Suprapubic skin (tissue), 4 donors: ENCODE data around the gene PLCD1. TPM values are rescaled to one million over a fixed set of nuclear protein-coding genes. Genes with fewer than 3 reads are reported as not detected.
"Not testable (repeated sequence)": the region's sequence is repeated elsewhere in the genome, so short reads cannot be mapped to it uniquely, and the experiment has no call there.

Source experiments
- DNase-seq, 2 donors: peaks; one replicate each; pipeline ENCODE4 v3.0.0-alpha.2; 2019; ENCODE audit warnings: low spot score in 2 of 2
- H3K27ac ChIP-seq: fragments of 200-600 bp; sonication (generic); one replicate; pipeline ENCODE4 v1.5.1; 2019
- H3K27me3 ChIP-seq: fragments of 200-600 bp; sonication (generic); one replicate; pipeline ENCODE4 v1.5.1; 2019
- H3K36me3 ChIP-seq: fragments of 200-600 bp; sonication (generic); one replicate; pipeline ENCODE4 v1.5.1; 2019
- H3K4me1 ChIP-seq: fragments of 200-600 bp; sonication (generic); one replicate; pipeline ENCODE4 v1.5.1; 2019
- H3K4me3 ChIP-seq: fragments of 200-600 bp; sonication (generic); one replicate; pipeline ENCODE4 v1.5.1; 2019; ENCODE audit warnings: mild to moderate bottlenecking
- H3K9me3 ChIP-seq: fragments of 200-600 bp; sonication (generic); one replicate; pipeline ENCODE4 v1.5.1; 2019
- EP300 ChIP-seq: sonication (generic); formaldehyde crosslinking; IDR thresholded peaks from one replicate; pipeline ENCODE4 v1.6.1; 2017; ENCODE audit warnings: antibody characterized with exemption
- POLR2A ChIP-seq, 2 donors: fragments of 450-650 bp; IDR thresholded peaks; one replicate each; pipeline ENCODE4 v1.6.1; 2017; ENCODE audit warnings: antibody characterized with exemption in 2 of 2, mild to moderate bottlenecking in 2 of 2, moderate library complexity in 2 of 2
- POLR2AphosphoS5 ChIP-seq, 3 donors: sonication (generic); formaldehyde crosslinking; IDR thresholded peaks; one replicate each; pipeline ENCODE4 v1.6.1; 2017; ENCODE audit warnings: antibody characterized with exemption in 3 of 3
- WGBS: methylation state at CpG from one replicate; pipeline ENCODE4 v1.1.5; 2018; 5-methylcytosine and 5-hydroxymethylcytosine counted together
- total RNA-seq, 4 donors: library from RNA; depleted of rRNA; stranded (reverse); fragments of >200 nt; gene quantifications; one replicate each; pipeline ENCODE4 v1.1.0, GENCODE V29; 2016
- TF ChIP-seq, protein P1 (sequence below), 2 donors: fragments of 200-600 bp in 1 of 2; fragments of 450-650 bp in 1 of 2; sonication (generic) in 1 of 2; IDR thresholded peaks; one replicate each; pipeline ENCODE4 v1.5.1; 2016 to 2019; ENCODE audit warnings: antibody characterized with exemption in 2 of 2, mild to moderate bottlenecking in 1 of 2, moderate library complexity in 1 of 2

Gene PLCD1
- 10 to 100 TPM; 32.3 to 42.2 (median 39.3) TPM for total RNA-seq

DNA sequence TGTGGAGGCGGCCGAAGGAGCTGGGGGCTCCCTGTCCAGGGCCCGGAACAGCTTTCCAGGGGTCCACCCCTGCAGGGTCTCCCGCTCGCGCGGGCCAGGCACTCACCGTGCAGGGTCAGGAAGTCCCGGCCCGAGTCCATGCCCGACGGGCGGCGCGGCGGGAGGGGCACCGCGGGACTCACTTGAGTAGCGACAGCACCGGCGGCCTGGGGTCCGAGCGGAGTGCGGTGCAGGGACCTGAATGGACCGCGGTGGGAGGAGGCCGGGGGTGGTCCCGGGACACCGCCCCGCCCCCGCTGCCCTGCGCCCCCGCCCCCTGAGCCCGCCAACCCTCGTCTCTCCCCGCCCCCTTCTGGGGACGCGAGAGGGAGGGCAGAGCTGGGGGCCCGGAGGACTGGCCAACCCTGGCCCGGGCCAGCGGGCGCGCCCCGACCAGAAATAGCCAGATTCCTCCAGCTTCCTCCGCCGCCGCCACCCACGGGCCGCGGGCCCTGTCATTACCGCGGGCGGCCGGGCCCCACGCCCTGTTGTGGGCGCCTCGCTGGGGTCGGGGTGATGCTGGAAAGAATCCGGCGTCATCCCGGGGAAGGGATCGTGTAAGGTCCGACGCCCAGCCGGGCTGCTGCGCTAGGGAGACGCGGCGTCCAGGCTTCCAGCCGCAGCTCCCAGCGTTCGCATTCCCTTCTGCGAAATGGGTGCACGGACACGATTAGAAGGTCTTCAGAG is at the start of gene PLCD1:
Gene PLCD1 (minus strand): TSS at position 243 of the 726 bp plus-strand sequence. CDS start 103 bp downstream, at position 140.
- Histone ChIP-seq H3K27ac (peak within 1 kb of the TSS; percentile 92), H3K4me3 (peak within 1 kb of the TSS; percentile 87), H3K27me3 (no peaks in the 10 kb centered on the region), H3K4me1 (peaks cover 78% of the 10 kb centered on the region), H3K36me3 (no peaks in the 10 kb centered on the region), H3K9me3 (no peaks in the 10 kb centered on the region)
- WGBS = 0% methylated on average over 5 of the region's 75 CpGs
- TF ChIP-seq POLR2A (IDR thresholded peaks at IDR 0.05) = no peak
- TF ChIP-seq POLR2AphosphoS5 (IDR thresholded peaks at IDR 0.05) = peak in 1 of 3 donors; percentile 21
- peak; percentile 87 to 91 for DNase-seq

DNA sequence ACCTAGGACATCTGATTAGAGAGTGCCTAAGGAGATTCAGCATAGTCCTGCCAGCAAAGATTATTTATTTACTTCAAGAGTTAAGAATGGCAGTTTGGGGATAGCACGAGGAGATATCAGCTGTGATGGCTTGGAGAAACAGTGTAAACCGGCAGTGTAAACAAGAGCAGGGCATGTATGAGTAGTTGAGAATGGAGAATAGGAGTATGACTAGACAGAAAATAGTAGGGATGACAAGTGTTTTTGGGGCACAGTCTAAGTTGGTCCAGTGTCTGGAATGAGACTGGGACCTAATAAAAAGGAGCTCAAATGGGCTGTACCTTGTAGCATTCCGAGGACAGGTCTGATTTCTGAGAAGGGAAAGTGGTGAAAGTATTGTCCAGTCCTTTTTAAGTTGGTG is 47.6 kb upstream of the PLCD1 start:
- not testable (repeated sequence) for H3K27me3 ChIP-seq, DNase-seq, H3K9me3 ChIP-seq, H3K27ac ChIP-seq, H3K4me3 ChIP-seq, H3K36me3 ChIP-seq, H3K4me1 ChIP-seq
- WGBS = 71% methylated on average over 3 of the region's 3 CpGs

DNA sequence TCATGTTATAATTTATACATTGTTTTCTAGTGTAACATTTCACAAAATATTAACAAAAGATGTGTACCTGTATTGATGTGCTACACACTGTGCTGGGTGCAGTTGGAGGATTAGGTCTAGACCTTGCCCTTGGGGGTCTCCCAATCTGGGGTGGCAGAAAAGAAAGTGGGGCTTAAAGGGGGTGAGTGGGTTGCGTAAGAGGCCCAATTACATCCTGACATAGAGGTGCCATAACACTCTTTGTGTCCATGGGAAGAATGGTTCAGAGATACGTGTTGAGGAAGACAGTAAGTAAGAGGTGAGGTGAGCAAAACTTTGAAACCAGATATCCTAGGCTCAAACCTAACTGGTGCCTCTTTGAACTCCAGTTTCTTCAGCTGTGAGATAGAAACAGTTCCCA is 40.6 kb upstream of the PLCD1 start:
- Histone ChIP-seq H3K9me3 (no peaks in the 10 kb centered on the region), H3K27me3 (no peaks in the 10 kb centered on the region), H3K4me1 (no peaks in the 10 kb centered on the region), H3K36me3 (no peaks in the 10 kb centered on the region), H3K4me3 (no peak overlapping the region), H3K27ac (no peak overlapping the region)
- 82% methylated on average over 2 of the region's 2 CpGs for WGBS
- TF ChIP-seq POLR2AphosphoS5 (IDR thresholded peaks at IDR 0.05) (no peak), EP300 (no peak), POLR2A (IDR thresholded peaks at IDR 0.05) (no peak)
- TF ChIP-seq, protein P1, sequence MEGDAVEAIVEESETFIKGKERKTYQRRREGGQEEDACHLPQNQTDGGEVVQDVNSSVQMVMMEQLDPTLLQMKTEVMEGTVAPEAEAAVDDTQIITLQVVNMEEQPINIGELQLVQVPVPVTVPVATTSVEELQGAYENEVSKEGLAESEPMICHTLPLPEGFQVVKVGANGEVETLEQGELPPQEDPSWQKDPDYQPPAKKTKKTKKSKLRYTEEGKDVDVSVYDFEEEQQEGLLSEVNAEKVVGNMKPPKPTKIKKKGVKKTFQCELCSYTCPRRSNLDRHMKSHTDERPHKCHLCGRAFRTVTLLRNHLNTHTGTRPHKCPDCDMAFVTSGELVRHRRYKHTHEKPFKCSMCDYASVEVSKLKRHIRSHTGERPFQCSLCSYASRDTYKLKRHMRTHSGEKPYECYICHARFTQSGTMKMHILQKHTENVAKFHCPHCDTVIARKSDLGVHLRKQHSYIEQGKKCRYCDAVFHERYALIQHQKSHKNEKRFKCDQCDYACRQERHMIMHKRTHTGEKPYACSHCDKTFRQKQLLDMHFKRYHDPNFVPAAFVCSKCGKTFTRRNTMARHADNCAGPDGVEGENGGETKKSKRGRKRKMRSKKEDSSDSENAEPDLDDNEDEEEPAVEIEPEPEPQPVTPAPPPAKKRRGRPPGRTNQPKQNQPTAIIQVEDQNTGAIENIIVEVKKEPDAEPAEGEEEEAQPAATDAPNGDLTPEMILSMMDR (IDR thresholded peaks at IDR 0.05) = no peak
- no peak for DNase-seq

DNA sequence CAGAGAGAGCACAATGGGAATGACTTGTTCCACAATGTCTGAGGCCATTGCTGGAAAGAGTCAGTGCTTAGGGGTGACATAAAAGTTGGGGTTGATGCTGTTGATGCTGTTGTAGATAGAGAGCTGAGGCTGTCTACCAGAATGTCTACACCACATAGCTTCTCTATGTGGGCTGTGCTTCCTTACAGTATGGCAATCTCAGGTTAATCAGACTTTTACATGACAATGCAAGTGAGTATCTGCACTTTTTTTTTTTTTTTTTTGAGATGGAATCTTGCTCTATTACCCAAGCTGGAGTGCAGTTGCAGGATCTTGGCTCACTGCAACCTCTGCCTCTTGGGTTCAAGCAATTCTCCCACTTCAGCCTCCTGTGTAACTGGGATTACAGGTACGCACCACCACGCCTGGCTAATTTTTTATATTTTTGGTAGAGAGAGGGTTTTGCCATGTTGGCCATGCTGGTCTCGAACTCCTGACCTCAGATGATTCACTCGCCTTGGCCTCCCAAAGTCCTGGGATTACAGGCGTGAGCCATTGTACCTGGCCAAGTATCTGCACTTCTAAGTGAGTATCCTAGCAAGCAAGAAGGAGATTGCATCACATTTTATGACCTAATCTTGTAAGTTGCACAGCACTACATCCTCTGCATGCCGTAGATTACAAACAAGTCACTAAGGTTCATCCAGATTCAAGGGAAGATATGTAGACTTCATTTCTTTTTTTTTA is 38.2 kb upstream of the PLCD1 start:
- H3K4me3 ChIP-seq = no peak overlapping the region
- H3K27ac ChIP-seq = no peak overlapping the region
- TF ChIP-seq POLR2AphosphoS5 (IDR thresholded peaks at IDR 0.05) = no peak
- TF ChIP-seq POLR2A (IDR thresholded peaks at IDR 0.05) = no peak
- no peak for TF ChIP-seq EP300
- TF ChIP-seq, protein P1 (IDR thresholded peaks at IDR 0.05) = no peak
- H3K9me3 ChIP-seq = no peaks in the 10 kb centered on the region
- WGBS = 88% methylated on average over 6 of the region's 6 CpGs
- H3K36me3 ChIP-seq = no peaks in the 10 kb centered on the region
- no peak for DNase-seq
- no peaks in the 10 kb centered on the region for H3K27me3 ChIP-seq
- no peaks in the 10 kb centered on the region for H3K4me1 ChIP-seq

DNA sequence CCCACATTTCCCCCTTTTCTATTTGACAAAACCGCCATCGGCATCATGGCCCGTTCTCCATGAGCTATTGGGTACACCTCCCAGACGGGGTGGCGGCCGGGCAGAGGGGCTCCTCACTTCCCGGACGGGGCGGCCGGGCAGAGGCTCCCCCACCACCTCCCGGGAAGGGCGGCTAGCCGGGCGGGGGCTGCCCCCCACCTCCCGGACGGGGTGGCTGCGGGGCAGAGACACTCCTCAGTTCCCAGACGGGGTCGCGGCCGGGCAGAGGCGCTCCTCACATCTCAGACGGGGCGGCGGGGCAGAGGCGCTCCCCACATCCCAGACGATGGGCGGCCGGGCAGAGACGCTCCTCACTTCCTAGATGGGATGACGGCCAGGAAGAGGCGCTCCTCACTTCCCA is 35.0 kb upstream of the PLCD1 start:
- 98% methylated on average over 24 of the region's 32 CpGs for WGBS
- not testable (repeated sequence) for H3K36me3 ChIP-seq, H3K9me3 ChIP-seq, H3K4me3 ChIP-seq, H3K27me3 ChIP-seq, H3K4me1 ChIP-seq, DNase-seq, H3K27ac ChIP-seq

DNA sequence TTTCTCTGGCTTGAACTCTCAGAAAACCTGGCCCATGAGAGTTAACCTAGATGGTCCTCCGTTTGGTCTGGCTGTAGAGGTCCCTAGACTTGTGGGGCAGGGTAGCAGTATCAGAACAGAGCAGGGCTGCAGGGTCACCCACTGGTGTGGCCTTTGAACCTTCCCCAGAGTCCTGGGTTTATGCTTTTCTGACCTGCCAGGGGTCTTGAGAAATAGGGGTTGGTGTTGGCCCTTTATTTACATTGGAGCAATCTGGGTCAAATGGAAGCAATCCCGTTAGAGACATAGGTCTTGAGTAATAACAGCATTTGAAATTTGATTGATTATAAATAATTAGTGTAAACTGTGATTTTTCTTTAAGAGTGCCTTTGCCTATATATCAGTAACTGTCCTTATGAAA is 33.4 kb upstream of the PLCD1 start:
- no peak overlapping the region for H3K4me3 ChIP-seq
- no peak for DNase-seq

More for the DNA sequence above, 33.4 kb upstream of the PLCD1 start:
- TF ChIP-seq POLR2A (IDR thresholded peaks at IDR 0.05) (no peak), POLR2AphosphoS5 (IDR thresholded peaks at IDR 0.05) (no peak), EP300 (no peak)
- TF ChIP-seq, protein P1 (IDR thresholded peaks at IDR 0.05) = no peak
- 86% methylated on average over 2 of the region's 2 CpGs for WGBS
- Histone ChIP-seq H3K4me1 (no peaks in the 10 kb centered on the region), H3K27me3 (no peaks in the 10 kb centered on the region), H3K27ac (no peak overlapping the region), H3K9me3 (no peaks in the 10 kb centered on the region), H3K36me3 (no peaks in the 10 kb centered on the region)
